Endothelial cell (in vitro differentiated cells): ENCODE measurements around the gene PRDM5. TPM values are rescaled to one million over a fixed set of nuclear protein-coding genes. Genes with fewer than 3 reads are reported as not detected.
A peak's percentile ranks its signal among the peaks of the same experiment; 100 is the strongest.

ENCODE experiments used
- DNase-seq: peaks from one replicate; pipeline ENCODE4 v3.0.0; 2021; ENCODE audit warnings: low spot score
- H3K27ac Mint-ChIP-seq: one replicate; pipeline ENCODE4 v1.8.0; 2021; ENCODE audit warnings: mixed read lengths, inconsistent platforms; ENCODE audit not compliant: unreplicated experiment
- H3K27me3 Mint-ChIP-seq: one replicate; pipeline ENCODE4 v1.8.0; 2021; ENCODE audit warnings: mild to moderate bottlenecking, moderate library complexity, mixed read lengths, inconsistent platforms; ENCODE audit not compliant: unreplicated experiment
- H3K36me3 Mint-ChIP-seq: one replicate; pipeline ENCODE4 v1.8.0; 2021; ENCODE audit warnings: mild to moderate bottlenecking, low read depth, mixed read lengths, inconsistent platforms; ENCODE audit not compliant: unreplicated experiment
- H3K4me1 Mint-ChIP-seq: one replicate; pipeline ENCODE4 v1.8.0; 2021; ENCODE audit warnings: mild to moderate bottlenecking, mixed read lengths, inconsistent platforms; ENCODE audit not compliant: unreplicated experiment
- H3K4me3 Mint-ChIP-seq: one replicate; pipeline ENCODE4 v1.8.0; 2021; ENCODE audit warnings: mild to moderate bottlenecking, mixed read lengths, inconsistent platforms; ENCODE audit not compliant: unreplicated experiment
- H3K9me3 Mint-ChIP-seq: one replicate; pipeline ENCODE4 v1.8.0; 2021; ENCODE audit warnings: mixed read lengths, inconsistent platforms; ENCODE audit not compliant: unreplicated experiment
- CTCF ChIP-seq: fragments of 200-600 bp; sonication (generic); IDR thresholded peaks from one replicate; pipeline ENCODE4 v1.5.0; 2021; ENCODE audit warnings: antibody characterized with exemption; ENCODE audit not compliant: unreplicated experiment
- total RNA-seq: library from RNA; stranded (reverse); fragmentation: NEBNext Ultra II Directional; extraction: Animal tissue kit (Norgen Biotek cat#: 25700); gene quantifications from one replicate; pipeline ENCODE4 v1.2.1, GENCODE V29; 2021; ENCODE audit not compliant: unreplicated experiment

PRDM5 gene
- total RNA-seq, 1 donor from 2014 or later: 17.0 TPM

GRCh38 chr4:120916937-120917336, 5.6 kb downstream of the PRDM5 start:
- H3K4me1 Mint-ChIP-seq: peaks cover 31% of the 10 kb centered on the region
- H3K9me3 Mint-ChIP-seq: no peaks in the 10 kb centered on the region
- H3K36me3 Mint-ChIP-seq: peaks cover 5% of the 10 kb centered on the region
- no peak overlapping the region for H3K4me3 Mint-ChIP-seq
- no peak overlapping the region for H3K27ac Mint-ChIP-seq
- no peak for DNase-seq
- peaks cover 6% of the 10 kb centered on the region for H3K27me3 Mint-ChIP-seq
- no peak for TF ChIP-seq CTCF

- Mint-ChIP-seq H3K9me3 (no peaks in the 10 kb centered on the region), H3K27me3 (no peaks in the 10 kb centered on the region), H3K4me1 (peaks cover 24% of the 10 kb centered on the region), H3K36me3 (no peaks in the 10 kb centered on the region), H3K27ac (no peak overlapping the region), H3K4me3 (no peak overlapping the region)
- DNase-seq: no peak
- no peak for TF ChIP-seq CTCF
Measured at GRCh38 chr4:120915336-120915735, 7.2 kb downstream of the PRDM5 start.

GRCh38 chr4:120903419-120903818, 19.1 kb downstream of the PRDM5 start:
- H3K27ac Mint-ChIP-seq: no peak overlapping the region
- peak overlapping the region; percentile 62 for H3K4me3 Mint-ChIP-seq
- peaks cover 3% of the 10 kb centered on the region for H3K4me1 Mint-ChIP-seq
- H3K9me3 Mint-ChIP-seq: no peaks in the 10 kb centered on the region
- H3K27me3 Mint-ChIP-seq: no peaks in the 10 kb centered on the region
- no peak for TF ChIP-seq CTCF
- peaks cover 16% of the 10 kb centered on the region for H3K36me3 Mint-ChIP-seq
- no peak for DNase-seq

GRCh38 chr4:120902925-120903324, 19.6 kb downstream of the PRDM5 start:
- no peak overlapping the region for H3K27ac Mint-ChIP-seq
- peaks cover 3% of the 10 kb centered on the region for H3K4me1 Mint-ChIP-seq
- H3K27me3 Mint-ChIP-seq: no peaks in the 10 kb centered on the region
- no peak for TF ChIP-seq CTCF
- no peak for DNase-seq
- H3K4me3 Mint-ChIP-seq: no peak overlapping the region
- peaks cover 16% of the 10 kb centered on the region for H3K36me3 Mint-ChIP-seq
- no peaks in the 10 kb centered on the region for H3K9me3 Mint-ChIP-seq

- no peak for TF ChIP-seq CTCF
- Mint-ChIP-seq H3K9me3 (no peaks in the 10 kb centered on the region), H3K27me3 (no peaks in the 10 kb centered on the region)
Measured at GRCh38 chr4:120901731-120902130, 20.8 kb downstream of the PRDM5 start.

More at GRCh38 chr4:120901731-120902130, 20.8 kb downstream of the PRDM5 start:
- H3K27ac Mint-ChIP-seq: no peak overlapping the region
- peaks cover 16% of the 10 kb centered on the region for H3K36me3 Mint-ChIP-seq
- peaks cover 3% of the 10 kb centered on the region for H3K4me1 Mint-ChIP-seq
- no peak for DNase-seq
- peak overlapping the region; percentile 2 for H3K4me3 Mint-ChIP-seq
